Limb (tissue), 2 donors: ENCODE results near the gene TMPRSS6.
"Not testable (repeated sequence)": the region's sequence is repeated elsewhere in the genome, so short reads cannot be mapped to it uniquely, and the experiment has no call there.

Experiments
- DNase-seq, 2 donors: peaks; one replicate each; pipeline ENCODE4 v3.0.0-alpha.2; 2016; ENCODE audit errors: extremely low spot score in 2 of 2

Gene TMPRSS6

DNA sequence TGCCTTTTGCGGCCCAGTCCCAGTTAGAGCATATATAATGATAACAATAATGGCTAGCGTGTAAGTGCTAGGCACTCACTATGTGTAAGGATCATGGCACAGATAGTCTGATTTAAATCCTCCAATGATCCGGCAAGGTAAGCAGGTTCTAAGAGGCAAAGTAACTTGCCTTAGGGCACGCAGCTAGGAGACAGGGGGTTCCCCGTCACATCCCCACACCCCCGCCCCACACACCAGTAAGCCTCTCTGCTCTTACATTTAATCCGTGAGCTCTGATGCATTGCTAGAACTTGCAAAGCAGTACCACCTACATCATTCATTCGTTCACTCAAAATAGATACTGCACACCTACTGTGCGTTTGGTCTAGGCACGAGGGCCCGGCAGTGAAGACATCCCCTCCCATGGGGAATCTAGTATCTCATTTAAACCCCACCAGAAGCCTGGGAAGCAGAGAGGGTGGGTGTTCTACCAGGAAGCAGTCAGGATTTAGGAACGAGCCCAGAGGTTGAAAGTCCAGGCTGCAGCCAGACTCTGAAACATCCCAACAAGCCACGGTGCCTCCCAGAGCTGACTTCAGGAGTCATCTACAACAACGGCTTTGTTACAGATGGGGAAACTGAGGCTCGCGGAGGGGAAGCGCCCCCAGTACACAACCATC is 20.6 kb downstream of the TMPRSS6 start:
- DNase-seq, result no peak

GRCh38 chr22:37088108-37088605 is 21.4 kb downstream of the TMPRSS6 start:
- no peak for DNase-seq

DNA sequence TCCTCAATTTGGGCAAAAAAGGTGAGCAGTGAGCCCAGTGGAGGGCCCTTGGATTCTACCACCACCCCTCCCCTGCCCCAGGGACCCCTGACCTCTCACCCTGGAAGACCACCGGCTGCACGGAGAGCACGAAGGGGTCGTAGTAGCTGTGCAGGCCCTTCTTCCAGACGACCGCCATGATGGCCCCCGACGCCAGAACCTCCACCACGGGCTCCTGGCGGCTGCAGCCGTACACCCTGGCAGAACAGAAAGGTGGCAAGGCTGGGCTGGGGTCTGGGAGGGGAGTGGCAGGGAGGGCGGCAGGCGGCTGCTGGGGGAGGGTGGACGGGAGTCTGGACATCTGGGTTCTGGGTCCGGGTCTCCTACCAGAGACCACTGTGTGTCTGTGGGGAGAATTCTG is 23.3 kb downstream of the TMPRSS6 start:
- no peak for DNase-seq

DNA sequence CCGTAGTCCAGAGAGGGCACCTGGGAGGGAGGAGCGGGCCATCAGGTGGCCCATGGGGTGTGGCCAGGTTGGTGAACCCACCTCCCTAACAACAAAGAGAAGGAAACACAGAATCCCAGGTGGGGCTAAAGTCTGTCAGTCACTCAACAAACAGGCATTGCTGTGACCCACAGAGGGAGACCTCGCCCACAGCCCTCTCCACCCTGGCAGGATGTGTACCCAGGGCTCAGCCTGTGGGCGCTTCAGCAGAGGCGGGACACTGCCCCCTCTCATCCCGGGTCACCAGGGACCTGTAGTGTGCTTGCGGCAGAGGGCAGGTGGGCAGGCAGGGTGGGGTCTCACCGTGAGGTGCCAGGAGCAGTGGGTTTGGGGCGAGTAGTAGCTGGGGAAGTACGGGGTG is 25.1 kb downstream of the TMPRSS6 start:
- no peak for DNase-seq

DNA sequence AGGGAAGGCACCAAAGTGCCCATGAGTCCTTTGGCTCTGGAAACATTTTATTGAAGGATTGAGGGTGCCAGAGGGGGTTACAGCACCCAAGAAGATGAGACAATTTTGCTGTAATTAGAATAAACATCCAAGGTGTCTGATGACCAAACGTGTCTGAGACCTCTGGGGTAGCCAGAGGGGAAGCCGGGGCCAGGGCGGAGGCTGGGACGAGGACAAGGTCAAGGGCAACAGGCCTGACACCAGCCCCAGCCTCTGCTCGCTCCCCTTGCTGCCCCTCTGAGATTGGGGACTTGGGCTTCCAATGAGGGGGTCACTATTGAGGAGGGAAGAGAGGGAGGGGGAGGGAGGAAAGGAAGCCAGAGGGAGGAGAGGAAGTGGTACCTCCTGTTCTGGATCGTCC is 25.6 kb downstream of the TMPRSS6 start:
- no peak for DNase-seq

DNA sequence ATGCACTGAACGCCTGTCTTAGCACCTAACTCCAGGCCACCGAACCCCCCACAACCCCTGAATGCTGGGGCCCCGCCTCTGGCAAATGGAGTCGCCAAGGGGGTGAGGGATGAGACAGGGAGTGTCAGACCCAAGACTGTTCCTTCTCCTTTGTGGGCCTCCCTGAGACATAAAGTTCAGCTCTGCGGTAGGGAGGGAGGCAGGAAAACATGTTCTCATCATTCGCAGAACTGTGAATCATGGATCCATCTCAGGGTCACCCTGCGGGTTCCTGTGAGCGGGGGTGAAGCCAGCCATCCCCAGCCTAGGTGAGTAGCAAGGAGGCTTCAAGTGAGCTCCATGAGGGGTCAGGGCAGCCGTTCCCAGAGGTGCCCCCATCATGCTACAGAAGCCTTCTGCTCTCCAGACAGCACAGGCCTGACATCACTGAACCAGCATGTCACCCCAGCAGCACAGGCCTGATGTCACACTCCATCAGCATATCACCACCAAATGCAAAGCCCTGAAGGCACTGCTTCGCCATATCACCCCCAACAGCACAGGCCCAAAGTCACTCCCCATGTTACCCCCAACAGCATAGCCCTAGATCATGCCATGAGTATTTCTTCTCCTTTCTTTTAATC is 27.2 kb downstream of the TMPRSS6 start:
- DNase-seq, result no peak

DNA sequence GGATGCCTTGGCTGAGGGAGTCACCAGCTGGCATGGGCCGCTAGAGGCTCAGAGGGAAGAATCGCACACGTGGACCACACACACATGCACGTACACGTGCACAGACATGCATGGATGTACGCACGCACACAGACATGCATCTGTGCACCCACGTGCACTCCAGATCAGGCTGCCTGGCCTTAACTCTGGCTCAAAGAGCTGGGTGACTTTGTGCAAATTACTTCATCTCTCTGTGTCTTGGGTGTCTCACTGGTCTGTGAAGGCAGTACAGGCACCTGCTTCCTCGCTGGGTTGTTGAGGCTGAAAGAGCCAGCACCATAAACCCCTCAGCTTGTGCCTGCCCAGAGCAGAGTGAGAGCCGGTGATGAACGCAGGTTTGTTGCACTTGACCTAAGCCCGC is 28.7 kb downstream of the TMPRSS6 start:
- no peak for DNase-seq

- DNase-seq, result no peak
Measured at GRCh38 chr22:37080438-37080837, 29.1 kb downstream of the TMPRSS6 start.

GRCh38 chr22:37079668-37080171 is 29.8 kb downstream of the TMPRSS6 start:
- DNase-seq, result no peak

GRCh38 chr22:37079158-37079557 is 30.4 kb downstream of the TMPRSS6 start:
- DNase-seq, result no peak

- peak; percentile 13 to 81 for DNase-seq
Measured at GRCh38 chr22:37077802-37078448, 31.6 kb downstream of the TMPRSS6 start.

DNA sequence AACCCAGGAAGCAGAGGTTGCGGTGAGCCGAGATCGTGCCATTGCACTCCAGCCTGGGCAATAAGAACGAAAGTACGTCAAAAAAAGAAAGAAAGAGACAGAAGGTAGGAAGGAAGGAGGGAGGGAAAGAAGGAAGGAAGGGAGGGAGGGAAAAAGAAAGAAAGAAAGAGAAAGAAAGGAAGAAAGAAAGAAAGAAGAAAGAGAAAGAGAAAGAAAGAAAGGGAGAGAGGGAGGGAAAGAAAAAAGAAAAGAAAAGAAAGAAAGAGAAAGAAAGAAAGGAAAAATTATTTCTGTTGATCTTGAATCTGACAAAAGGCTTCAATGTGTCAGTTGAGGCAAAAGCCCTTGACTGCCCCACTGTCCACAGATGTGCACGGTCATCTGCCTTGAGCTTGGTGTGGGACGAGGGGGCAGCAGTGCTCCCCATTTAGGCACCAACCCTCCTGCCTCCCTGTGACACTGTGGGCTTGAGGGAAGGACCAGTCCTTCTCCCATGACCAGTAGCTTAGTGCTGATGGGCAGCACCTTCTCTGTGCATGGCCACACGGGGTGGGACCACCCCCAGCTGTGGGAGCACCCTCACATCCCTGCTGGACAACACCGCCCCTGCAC is 33.6 kb downstream of the TMPRSS6 start:
- DNase-seq, result no peak

DNA sequence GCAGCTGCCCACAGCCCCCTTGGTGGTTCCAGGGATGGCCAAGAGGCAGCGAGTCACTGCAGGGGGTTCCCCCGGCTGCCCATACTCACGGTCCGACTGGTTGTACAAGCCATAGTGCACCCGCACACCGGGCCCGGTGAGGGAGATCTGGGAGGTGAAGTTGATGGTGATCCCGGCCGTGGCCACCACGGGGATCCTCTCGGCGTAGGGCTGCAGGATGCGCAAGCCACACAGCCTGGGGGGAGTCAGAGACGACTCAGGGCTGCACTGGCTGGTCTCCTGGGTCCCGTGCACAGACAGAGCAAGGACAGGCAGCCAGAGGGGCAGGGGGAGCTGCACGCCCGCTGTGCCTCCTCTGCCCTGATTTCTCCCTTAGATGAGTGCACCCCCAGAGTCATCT is 34.5 kb downstream of the TMPRSS6 start:
- DNase-seq, result no peak

DNA sequence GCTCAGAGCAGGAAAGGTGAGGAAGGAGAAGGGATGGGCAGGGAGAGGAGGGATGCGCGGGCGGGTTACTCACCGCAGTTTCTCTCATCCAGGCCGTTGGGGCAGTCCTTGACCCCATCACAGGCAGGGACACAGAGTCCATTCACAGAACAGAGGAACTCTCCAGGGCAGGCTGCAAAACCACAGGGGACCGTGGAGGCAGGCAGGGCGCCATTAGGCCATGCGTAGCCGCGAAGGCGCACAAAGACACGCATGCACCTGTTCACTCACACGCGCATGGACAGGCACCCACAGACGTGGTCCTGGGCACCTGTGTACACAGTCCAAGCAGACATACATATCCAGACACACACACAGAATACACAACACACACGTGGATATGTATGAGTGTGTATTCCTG is 35.0 kb downstream of the TMPRSS6 start:
- DNase-seq, result no peak

DNA sequence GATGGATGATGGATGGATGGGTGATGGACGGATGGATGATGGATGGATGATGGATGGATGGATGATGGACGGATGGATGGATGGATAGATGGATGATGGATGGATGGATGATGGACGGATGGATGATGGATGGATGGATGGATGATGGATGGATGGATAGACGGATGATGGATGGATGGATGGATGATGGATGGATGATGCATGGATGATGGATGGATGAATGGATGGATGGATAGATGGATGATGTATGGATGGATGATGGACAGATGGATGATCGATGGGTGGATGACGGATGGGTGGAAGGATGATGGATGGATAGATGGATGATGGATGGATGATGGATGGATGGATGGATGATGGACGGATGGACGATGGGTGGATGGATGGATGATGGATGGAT is 36.8 kb downstream of the TMPRSS6 start:
- DNase-seq, result no peak

DNA sequence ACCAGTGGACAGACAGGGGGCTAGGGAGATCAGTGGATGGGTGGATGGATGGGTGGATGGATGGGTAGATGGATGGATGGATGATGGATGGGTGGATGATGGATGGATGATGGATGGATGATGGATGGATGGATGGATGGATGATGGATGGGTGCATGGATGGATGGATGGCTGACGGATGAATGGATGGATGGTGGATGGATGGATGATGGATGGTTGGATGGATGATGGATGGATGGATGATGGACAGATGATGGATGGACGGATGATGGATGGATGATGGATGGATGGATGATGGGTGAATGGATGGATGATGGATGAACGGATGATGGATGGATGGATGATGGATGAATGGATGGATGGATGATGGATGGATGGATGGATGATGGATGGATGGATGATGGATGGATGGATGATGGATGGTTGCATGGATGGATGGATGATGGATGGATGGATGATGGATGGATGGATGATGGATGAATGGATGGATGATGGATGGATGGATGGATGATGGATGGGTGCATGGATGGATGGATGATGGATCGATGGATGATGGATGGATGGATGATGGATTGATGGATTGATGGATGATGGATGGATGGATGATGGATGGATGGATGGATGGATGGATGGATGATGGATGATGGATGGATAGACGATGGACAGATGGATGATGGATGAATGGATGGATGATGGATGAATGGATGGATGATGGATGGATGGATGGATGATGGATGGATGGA is 37.5 kb downstream of the TMPRSS6 start:
- not testable (repeated sequence) for DNase-seq

GRCh38 chr22:37070744-37071143 is 38.8 kb downstream of the TMPRSS6 start:
- DNase-seq, result no peak

GRCh38 chr22:37070334-37070733 is 39.2 kb downstream of the TMPRSS6 start:
- DNase-seq, result no peak

- no peak for DNase-seq
Measured at GRCh38 chr22:37069719-37070118, 39.8 kb downstream of the TMPRSS6 start.

DNA sequence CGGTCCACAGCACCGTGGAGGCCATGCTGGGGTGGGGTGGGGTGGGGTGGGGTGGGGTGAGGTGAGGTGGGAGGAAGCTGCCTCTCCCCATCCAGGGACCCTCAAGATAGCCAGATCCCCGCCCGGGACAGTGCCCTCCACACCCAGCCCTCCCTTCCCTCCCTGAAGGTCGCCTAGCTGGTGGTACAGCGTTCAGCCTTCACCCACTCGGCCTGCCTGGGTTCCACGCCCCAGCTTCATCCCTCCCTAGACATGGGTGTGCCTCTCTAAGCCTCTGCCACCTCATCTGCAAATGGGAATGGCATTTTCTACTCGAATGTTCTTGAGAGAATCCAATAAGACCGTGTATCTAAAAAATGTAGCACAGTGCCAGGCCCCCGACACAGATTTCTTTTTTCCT is 40.2 kb downstream of the TMPRSS6 start:
- DNase-seq, result no peak

DNA sequence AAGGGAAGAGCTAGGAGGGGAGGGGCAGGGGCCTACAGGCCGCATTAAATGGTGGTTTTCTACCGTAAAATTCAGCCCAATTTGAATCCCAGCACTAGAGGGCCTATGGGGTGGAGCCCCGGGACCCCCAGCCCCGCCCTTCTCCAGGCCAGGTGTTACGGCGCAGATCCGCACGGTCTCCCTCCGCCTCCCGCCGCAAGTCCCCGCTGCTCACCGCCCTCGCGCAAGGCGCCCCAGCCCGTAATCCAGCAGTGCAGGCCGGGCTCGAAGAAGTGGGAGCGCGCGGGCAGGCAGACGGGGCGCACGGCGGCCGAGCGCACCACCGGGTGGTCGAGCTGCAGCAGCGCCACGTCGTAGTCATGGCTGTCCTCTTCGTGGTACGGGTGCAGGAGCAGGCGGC is 40.7 kb downstream of the TMPRSS6 start:
- no peak for DNase-seq
